AG04450 (cell line): Measurements from ENCODE around the gene MBLAC2. TPM values are rescaled to one million over a fixed set of nuclear protein-coding genes. Genes with fewer than 3 reads are reported as not detected.

Experiments used
- CTCF ChIA-PET: fragments of 300-600, 350-600 bp; formaldehyde crosslinking; extraction: SDS; loops from one replicate; lab custom pipeline; 2022; ENCODE audit warnings: antibody characterized with exemption, inconsistent platforms; lab: Charles Lee
- POLR2A ChIA-PET: fragments of 350-600 bp; formaldehyde crosslinking; extraction: SDS; loops from one replicate; lab custom pipeline; 2021; ENCODE audit warnings: antibody characterized with exemption, inconsistent platforms; lab: Yijun Ruan, JAX
- DNase-seq: peaks from one replicate; pipeline ENCODE4 v3.0.0-alpha.2; 2011; ENCODE audit warnings: low read depth, low spot score
- H3K27ac ChIP-seq: one replicate; pipeline ENCODE4 v1.5.1; 2012; ENCODE audit warnings: low read depth, low read length, control low read depth
- H3K27me3 ChIP-seq: one replicate; pipeline ENCODE4 v1.6.0; 2012; ENCODE audit warnings: low read length; ENCODE audit not compliant: control insufficient read depth, insufficient read depth
- H3K4me3 ChIP-seq: 2 replicates; pipeline ENCODE4 v1.5.1; 2011; ENCODE audit warnings: mild to moderate bottlenecking, low read depth, low read length, control low read depth
- H3K9me3 ChIP-seq: 2 replicates; pipeline ENCODE4 v1.5.1; 2012; ENCODE audit warnings: low read length; ENCODE audit not compliant: control insufficient read depth, insufficient read depth
- polyA plus RNA-seq: library from polyadenylated mRNA; depleted of rRNA; stranded (reverse); fragments of >200 nt; gene quantifications from 2 replicates; pipeline ENCODE4 v1.2.3, GENCODE V29; 2011
- TF ChIP-seq, protein P1 (sequence below): IDR thresholded peaks from 2 replicates; pipeline ENCODE4 v1.5.1; 2011; ENCODE audit warnings: low read depth, low read length, control low read depth, inconsistent platforms

The MBLAC2 gene
- polyA plus RNA-seq, 1 experiment = 2.8 TPM

DNA sequence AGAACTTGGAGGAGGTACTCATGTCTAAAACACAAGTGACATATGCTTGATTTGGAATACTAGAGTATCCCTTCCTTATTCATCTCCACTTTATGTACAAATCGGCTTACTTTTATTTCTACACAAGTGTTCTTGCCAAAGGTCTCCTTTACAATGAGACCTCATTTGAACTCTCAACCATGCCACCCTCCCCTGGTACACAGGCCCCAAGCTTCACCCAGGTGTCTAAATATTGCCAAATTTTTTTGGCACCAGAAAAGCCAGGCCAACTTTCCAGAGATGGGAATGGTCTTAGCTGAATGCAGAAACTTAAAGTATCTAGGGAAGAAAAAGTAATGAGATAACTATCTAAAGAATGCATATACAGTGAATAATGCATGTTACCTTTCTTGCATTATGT is 35.9 kb upstream of the MBLAC2 start:
- H3K27ac ChIP-seq = no peak overlapping the region
- no peak overlapping the region for H3K4me3 ChIP-seq
- no peaks in the 10 kb centered on the region; the same call in 1 of the 2 replicates for H3K9me3 ChIP-seq
- ChIA-PET POLR2A (no interaction called here), CTCF (interaction anchor here (0.8 kb wide), 1 partner anchor 60 kb away, joined by 3 read pairs; no protein-coding TSS in a partner anchor)
- no peaks in the 10 kb centered on the region for H3K27me3 ChIP-seq
- TF ChIP-seq, protein P1, sequence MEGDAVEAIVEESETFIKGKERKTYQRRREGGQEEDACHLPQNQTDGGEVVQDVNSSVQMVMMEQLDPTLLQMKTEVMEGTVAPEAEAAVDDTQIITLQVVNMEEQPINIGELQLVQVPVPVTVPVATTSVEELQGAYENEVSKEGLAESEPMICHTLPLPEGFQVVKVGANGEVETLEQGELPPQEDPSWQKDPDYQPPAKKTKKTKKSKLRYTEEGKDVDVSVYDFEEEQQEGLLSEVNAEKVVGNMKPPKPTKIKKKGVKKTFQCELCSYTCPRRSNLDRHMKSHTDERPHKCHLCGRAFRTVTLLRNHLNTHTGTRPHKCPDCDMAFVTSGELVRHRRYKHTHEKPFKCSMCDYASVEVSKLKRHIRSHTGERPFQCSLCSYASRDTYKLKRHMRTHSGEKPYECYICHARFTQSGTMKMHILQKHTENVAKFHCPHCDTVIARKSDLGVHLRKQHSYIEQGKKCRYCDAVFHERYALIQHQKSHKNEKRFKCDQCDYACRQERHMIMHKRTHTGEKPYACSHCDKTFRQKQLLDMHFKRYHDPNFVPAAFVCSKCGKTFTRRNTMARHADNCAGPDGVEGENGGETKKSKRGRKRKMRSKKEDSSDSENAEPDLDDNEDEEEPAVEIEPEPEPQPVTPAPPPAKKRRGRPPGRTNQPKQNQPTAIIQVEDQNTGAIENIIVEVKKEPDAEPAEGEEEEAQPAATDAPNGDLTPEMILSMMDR = no peak
- no peak for DNase-seq

DNA sequence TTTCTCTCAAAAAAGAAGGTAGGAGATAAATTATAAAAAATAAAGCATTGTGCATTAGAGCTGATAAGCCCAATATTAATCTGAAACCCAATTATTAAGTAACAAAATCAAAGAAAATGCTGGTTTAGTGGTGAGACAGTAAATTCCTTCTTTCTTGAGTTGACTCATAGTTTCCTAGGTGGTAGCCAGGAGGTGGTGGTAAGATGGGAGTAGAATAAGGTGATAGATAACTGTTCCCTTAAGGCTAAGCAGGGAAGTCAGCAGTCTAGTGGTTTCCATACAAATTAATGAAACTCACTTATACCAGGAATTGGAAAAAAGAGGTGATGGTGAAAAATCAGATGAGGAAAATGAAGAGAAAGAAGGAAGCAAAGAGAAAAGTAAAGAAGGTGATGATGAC is 31.6 kb upstream of the MBLAC2 start:
- POLR2A ChIA-PET = no interaction called here
- Histone ChIP-seq H3K27ac (no peak overlapping the region), H3K9me3 (no peaks in the 10 kb centered on the region; the same call in 1 of the 2 replicates), H3K27me3 (no peaks in the 10 kb centered on the region), H3K4me3 (no peak overlapping the region)
- CTCF ChIA-PET = no interaction called here
- no peak for DNase-seq
- TF ChIP-seq, protein P1 = no peak

DNA sequence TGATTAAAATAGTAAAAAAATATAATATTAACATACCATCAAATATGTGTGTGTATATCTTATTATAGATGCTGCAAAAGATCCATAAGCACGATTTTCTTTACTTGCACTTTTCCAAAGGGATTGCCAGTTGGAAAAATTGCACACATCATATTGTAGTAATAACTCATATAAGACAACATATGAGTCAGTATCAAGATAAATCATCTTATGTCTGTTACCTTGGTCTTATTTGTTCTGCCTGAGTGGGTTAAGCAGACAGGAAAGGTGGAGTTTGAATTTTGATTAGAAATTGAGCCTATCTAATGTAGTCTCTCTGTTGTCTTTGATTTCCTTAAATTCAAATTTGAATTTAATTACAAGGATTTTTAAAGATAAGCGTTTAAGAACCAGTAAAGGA is 30.2 kb upstream of the MBLAC2 start:
- TF ChIP-seq, protein P1 = no peak
- no peak overlapping the region for H3K4me3 ChIP-seq
- ChIA-PET POLR2A (no interaction called here), CTCF (interaction anchor here (0.6 kb wide), 1 partner anchor 65 kb away, joined by 11 read pairs; no protein-coding TSS in a partner anchor)
- H3K9me3 ChIP-seq = no peaks in the 10 kb centered on the region
- no peak for DNase-seq
- no peaks in the 10 kb centered on the region for H3K27me3 ChIP-seq
- no peak overlapping the region for H3K27ac ChIP-seq

DNA sequence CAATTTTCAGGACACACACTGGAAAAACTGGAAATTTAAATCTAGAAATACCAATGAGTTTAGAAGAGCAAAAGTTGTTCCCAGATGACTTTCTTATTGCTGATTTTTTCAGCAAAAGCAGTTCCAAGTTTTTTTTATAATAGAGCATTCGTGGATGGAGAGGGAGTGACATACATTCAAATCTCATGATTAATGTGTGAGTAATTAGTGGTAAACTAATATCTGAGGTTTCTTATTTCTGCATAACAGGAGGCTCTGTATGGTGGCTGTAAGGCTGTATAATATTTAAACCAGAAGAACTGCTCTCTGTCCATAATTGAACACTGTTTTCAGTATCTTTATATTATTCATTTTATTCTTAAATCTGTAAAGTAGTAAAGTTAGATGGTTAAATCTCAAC is 29.0 kb upstream of the MBLAC2 start:
- H3K27ac ChIP-seq = no peak overlapping the region
- no peaks in the 10 kb centered on the region for H3K9me3 ChIP-seq
- no peak for DNase-seq
- H3K4me3 ChIP-seq = no peak overlapping the region
- H3K27me3 ChIP-seq = no peaks in the 10 kb centered on the region
- POLR2A ChIA-PET = no interaction called here
- CTCF ChIA-PET = interaction anchor here (1.0 kb wide), 1 partner anchor 29 kb away, joined by 3 read pairs; the partner anchor contains the start of genes MBLAC2 and POLR3G
- TF ChIP-seq, protein P1 = no peak

DNA sequence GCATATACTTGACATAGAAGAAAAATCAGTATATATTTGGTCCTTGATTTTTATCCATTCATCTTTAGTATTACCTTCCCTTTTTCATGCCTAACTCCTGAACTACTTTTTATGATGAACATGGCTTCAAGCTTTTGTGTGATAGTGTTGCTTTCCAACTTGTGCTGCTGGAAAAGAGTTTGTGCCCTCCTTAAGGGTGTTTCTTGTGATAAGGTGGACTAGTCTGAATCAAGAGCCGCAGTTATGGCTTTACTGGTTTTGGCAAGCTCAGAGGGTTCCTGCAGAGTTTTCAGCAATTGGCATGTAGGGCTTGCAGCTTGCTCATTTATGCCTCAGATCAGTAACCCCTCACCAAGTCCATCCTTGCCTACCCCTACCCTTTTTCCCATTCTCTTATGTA is 20.6 kb upstream of the MBLAC2 start:
- POLR2A ChIA-PET = no interaction called here
- CTCF ChIA-PET = no interaction called here
- no peaks in the 10 kb centered on the region for H3K27me3 ChIP-seq
- H3K9me3 ChIP-seq = no peaks in the 10 kb centered on the region
- no peak overlapping the region for H3K4me3 ChIP-seq
- DNase-seq = no peak
- H3K27ac ChIP-seq = no peak overlapping the region
- TF ChIP-seq, protein P1 = no peak
